Stimulated activated CD4-positive, alpha-beta T cell treated with anti-CD3 and anti-CD28 coated beads, Interleukin-4, amount 100 ng/mL, for 4 hours (primary cell): ENCODE results near the gene MYH7.

Experiments
- DNase-seq, 2 experiments: peaks; one replicate each; pipeline ENCODE4 v3.0.0-alpha.2; 2020

The MYH7 gene

GRCh38 chr14:23447361-23448350 is 12.2 kb upstream of the MYH7 start:
- no peak for DNase-seq

GRCh38 chr14:23446291-23446851 is 10.9 kb upstream of the MYH7 start:
- DNase-seq, result no peak

- no peak for DNase-seq
Observed at GRCh38 chr14:23445773-23446172, 10.3 kb upstream of the MYH7 start.

GRCh38 chr14:23444314-23444713 is 8.9 kb upstream of the MYH7 start:
- DNase-seq, result no peak

GRCh38 chr14:23443881-23444280 is 8.4 kb upstream of the MYH7 start:
- DNase-seq, result no peak

GRCh38 chr14:23443411-23443812 is 8.0 kb upstream of the MYH7 start:
- DNase-seq, result no peak

GRCh38 chr14:23442721-23443356 is 7.4 kb upstream of the MYH7 start:
- DNase-seq, result no peak

GRCh38 chr14:23441076-23441475 is 5.6 kb upstream of the MYH7 start:
- no peak for DNase-seq

GRCh38 chr14:23439107-23439835 is 3.8 kb upstream of the MYH7 start:
- DNase-seq, result no peak

- no peak for DNase-seq
Observed at GRCh38 chr14:23438101-23438971, 2.9 kb upstream of the MYH7 start.

GRCh38 chr14:23437133-23438100 is 2.0 kb upstream of the MYH7 start:
- no peak for DNase-seq

GRCh38 chr14:23436327-23437132 is 1.1 kb upstream of the MYH7 start:
- DNase-seq, result no peak

- no peak for DNase-seq
Observed at GRCh38 chr14:23434488-23435222, 805 bp downstream of the MYH7 start.

GRCh38 chr14:23433457-23433856 is 2.0 kb downstream of the MYH7 start:
- no peak for DNase-seq

GRCh38 chr14:23432946-23433345 is 2.5 kb downstream of the MYH7 start:
- no peak for DNase-seq

GRCh38 chr14:23432102-23432925 is 3.1 kb downstream of the MYH7 start:
- no peak for DNase-seq

- no peak for DNase-seq
Observed at GRCh38 chr14:23431486-23431885, 4.0 kb downstream of the MYH7 start.

GRCh38 chr14:23430723-23431085 is 4.8 kb downstream of the MYH7 start:
- no peak for DNase-seq
